Measurements from ENCODE around the gene CAMKMT.

CAMKMT gene

GRCh38 chr2:44638649-44639048 is 276.9 kb downstream of the CAMKMT start:
- Histone ChIP-seq H3K27me3 (ENCODE audit: insufficient read depth, low read length) (no peaks in the 10 kb centered on the region), H3K4me1 (ENCODE audit: insufficient read depth, low read length) (peaks cover 12% of the 10 kb centered on the region; the same call in 1 of the 2 replicates), H3K36me3 (ENCODE audit: insufficient read depth, low read depth, low read length) (no peaks in the 10 kb centered on the region), H3K9me3 (ENCODE audit: insufficient read depth, low read depth, low read length) (no peaks in the 10 kb centered on the region), H3K4me3 (ENCODE audit: low read length) (no peak overlapping the region), H3K9ac (ENCODE audit: low read depth, low read length) (no peak overlapping the region), H3K27ac (ENCODE audit: low read length) (no peak overlapping the region)

- Histone ChIP-seq H3K36me3 (ENCODE audit: insufficient read depth, low read depth, low read length) (no peaks in the 10 kb centered on the region), H3K27me3 (ENCODE audit: insufficient read depth, low read length) (no peaks in the 10 kb centered on the region), H3K27ac (ENCODE audit: low read length) (no peak overlapping the region), H3K9me3 (ENCODE audit: insufficient read depth, low read depth, low read length) (no peaks in the 10 kb centered on the region), H3K9ac (ENCODE audit: low read depth, low read length) (no peak overlapping the region), H3K4me1 (ENCODE audit: insufficient read depth, low read length) (peaks cover 12% of the 10 kb centered on the region; the same call in 1 of the 2 replicates), H3K4me3 (ENCODE audit: low read length) (no peak overlapping the region)
Observed at GRCh38 chr2:44639399-44639798, 277.7 kb downstream of the CAMKMT start.

GRCh38 chr2:44642123-44642857 is 280.5 kb downstream of the CAMKMT start:
- Histone ChIP-seq H3K36me3 (ENCODE audit: insufficient read depth, low read depth, low read length) (no peaks in the 10 kb centered on the region), H3K27ac (ENCODE audit: low read length) (no peak overlapping the region), H3K27me3 (ENCODE audit: insufficient read depth, low read length) (no peaks in the 10 kb centered on the region), H3K4me1 (ENCODE audit: insufficient read depth, low read length) (peaks cover 19% of the 10 kb centered on the region; the same call in 1 of the 2 replicates), H3K9ac (ENCODE audit: low read depth, low read length) (no peak overlapping the region), H3K4me3 (ENCODE audit: low read length) (no peak overlapping the region), H3K9me3 (ENCODE audit: insufficient read depth, low read depth, low read length) (no peaks in the 10 kb centered on the region)

- Histone ChIP-seq H3K36me3 (ENCODE audit: insufficient read depth, low read depth, low read length) (no peaks in the 10 kb centered on the region), H3K4me1 (ENCODE audit: insufficient read depth, low read length) (peaks cover 8% of the 10 kb centered on the region; the same call in 1 of the 2 replicates), H3K27ac (ENCODE audit: low read length) (no peak overlapping the region), H3K9ac (ENCODE audit: low read depth, low read length) (no peak overlapping the region), H3K4me3 (ENCODE audit: low read length) (no peak overlapping the region), H3K9me3 (ENCODE audit: insufficient read depth, low read depth, low read length) (no peaks in the 10 kb centered on the region), H3K27me3 (ENCODE audit: insufficient read depth, low read length) (no peaks in the 10 kb centered on the region)
Observed at GRCh38 chr2:44645937-44646336, 284.2 kb downstream of the CAMKMT start.

- no peak overlapping the region for H3K9ac ChIP-seq (ENCODE audit: low read depth, low read length)
- H3K4me1 ChIP-seq (ENCODE audit: insufficient read depth, low read length) = peaks cover 23% of the 10 kb centered on the region
- no peaks in the 10 kb centered on the region for H3K27me3 ChIP-seq (ENCODE audit: insufficient read depth, low read length)
- H3K9me3 ChIP-seq (ENCODE audit: insufficient read depth, low read depth, low read length) = no peaks in the 10 kb centered on the region
- H3K27ac ChIP-seq (ENCODE audit: low read length) = no peak overlapping the region
- H3K4me3 ChIP-seq (ENCODE audit: low read length) = no peak overlapping the region
- H3K36me3 ChIP-seq (ENCODE audit: insufficient read depth, low read depth, low read length) = no peaks in the 10 kb centered on the region
Observed at GRCh38 chr2:44649381-44649780, 287.6 kb downstream of the CAMKMT start.

- peaks cover 30% of the 10 kb centered on the region for H3K4me1 ChIP-seq (ENCODE audit: insufficient read depth, low read length)
- H3K4me3 ChIP-seq (ENCODE audit: low read length) = no peak overlapping the region
- no peaks in the 10 kb centered on the region for H3K27me3 ChIP-seq (ENCODE audit: insufficient read depth, low read length)
- no peaks in the 10 kb centered on the region for H3K36me3 ChIP-seq (ENCODE audit: insufficient read depth, low read depth, low read length)
- H3K27ac ChIP-seq (ENCODE audit: low read length) = no peak overlapping the region
- no peaks in the 10 kb centered on the region for H3K9me3 ChIP-seq (ENCODE audit: insufficient read depth, low read depth, low read length)
- H3K9ac ChIP-seq (ENCODE audit: low read depth, low read length) = no peak overlapping the region
Observed at GRCh38 chr2:44650796-44651195, 289.0 kb downstream of the CAMKMT start.

GRCh38 chr2:44651974-44652373 is 290.2 kb downstream of the CAMKMT start:
- no peak overlapping the region for H3K27ac ChIP-seq (ENCODE audit: low read length)
- H3K36me3 ChIP-seq (ENCODE audit: insufficient read depth, low read depth, low read length) = no peaks in the 10 kb centered on the region
- no peak overlapping the region for H3K4me3 ChIP-seq (ENCODE audit: low read length)
- H3K27me3 ChIP-seq (ENCODE audit: insufficient read depth, low read length) = no peaks in the 10 kb centered on the region
- H3K9me3 ChIP-seq (ENCODE audit: insufficient read depth, low read depth, low read length) = no peaks in the 10 kb centered on the region
- peaks cover 39% of the 10 kb centered on the region for H3K4me1 ChIP-seq (ENCODE audit: insufficient read depth, low read length)
- no peak overlapping the region for H3K9ac ChIP-seq (ENCODE audit: low read depth, low read length)

- Histone ChIP-seq H3K36me3 (ENCODE audit: insufficient read depth, low read depth, low read length) (no peaks in the 10 kb centered on the region), H3K4me3 (ENCODE audit: low read length) (no peak overlapping the region), H3K27me3 (ENCODE audit: insufficient read depth, low read length) (no peaks in the 10 kb centered on the region), H3K27ac (ENCODE audit: low read length) (peak overlapping the region; percentile 36), H3K9ac (ENCODE audit: low read depth, low read length) (no peak overlapping the region), H3K4me1 (ENCODE audit: insufficient read depth, low read length) (peaks cover 35% of the 10 kb centered on the region), H3K9me3 (ENCODE audit: insufficient read depth, low read depth, low read length) (no peaks in the 10 kb centered on the region)
Observed at GRCh38 chr2:44652701-44653100, 291.0 kb downstream of the CAMKMT start.

- no peak overlapping the region for H3K27ac ChIP-seq (ENCODE audit: low read length)
- H3K27me3 ChIP-seq (ENCODE audit: insufficient read depth, low read length) = no peaks in the 10 kb centered on the region
- H3K9ac ChIP-seq (ENCODE audit: low read depth, low read length) = no peak overlapping the region
- no peak overlapping the region for H3K4me3 ChIP-seq (ENCODE audit: low read length)
- H3K4me1 ChIP-seq (ENCODE audit: insufficient read depth, low read length) = peaks cover 35% of the 10 kb centered on the region
- no peaks in the 10 kb centered on the region for H3K9me3 ChIP-seq (ENCODE audit: insufficient read depth, low read depth, low read length)
- no peaks in the 10 kb centered on the region for H3K36me3 ChIP-seq (ENCODE audit: insufficient read depth, low read depth, low read length)
Observed at GRCh38 chr2:44655401-44655864, 293.7 kb downstream of the CAMKMT start.

- Histone ChIP-seq H3K27ac (ENCODE audit: low read length) (no peak overlapping the region), H3K36me3 (ENCODE audit: insufficient read depth, low read depth, low read length) (no peaks in the 10 kb centered on the region), H3K9me3 (ENCODE audit: insufficient read depth, low read depth, low read length) (no peaks in the 10 kb centered on the region), H3K27me3 (ENCODE audit: insufficient read depth, low read length) (no peaks in the 10 kb centered on the region), H3K9ac (ENCODE audit: low read depth, low read length) (no peak overlapping the region), H3K4me1 (ENCODE audit: insufficient read depth, low read length) (peaks cover 35% of the 10 kb centered on the region), H3K4me3 (ENCODE audit: low read length) (no peak overlapping the region)
Observed at GRCh38 chr2:44656460-44656859, 294.7 kb downstream of the CAMKMT start.

GRCh38 chr2:44663471-44664073 is 301.8 kb downstream of the CAMKMT start:
- H3K36me3 ChIP-seq (ENCODE audit: insufficient read depth, low read depth, low read length) = no peaks in the 10 kb centered on the region
- H3K9me3 ChIP-seq (ENCODE audit: insufficient read depth, low read depth, low read length) = no peaks in the 10 kb centered on the region
- H3K27ac ChIP-seq (ENCODE audit: low read length) = no peak overlapping the region
- no peak overlapping the region for H3K4me3 ChIP-seq (ENCODE audit: low read length)
- no peaks in the 10 kb centered on the region for H3K4me1 ChIP-seq (ENCODE audit: insufficient read depth, low read length)
- no peaks in the 10 kb centered on the region for H3K27me3 ChIP-seq (ENCODE audit: insufficient read depth, low read length)
- no peak overlapping the region for H3K9ac ChIP-seq (ENCODE audit: low read depth, low read length)

- Histone ChIP-seq H3K36me3 (ENCODE audit: insufficient read depth, low read depth, low read length) (no peaks in the 10 kb centered on the region), H3K27me3 (ENCODE audit: insufficient read depth, low read length) (no peaks in the 10 kb centered on the region; the same call in 1 of the 2 replicates), H3K9ac (ENCODE audit: low read depth, low read length) (no peak overlapping the region), H3K4me1 (ENCODE audit: insufficient read depth, low read length) (peaks cover 8% of the 10 kb centered on the region; the same call in 1 of the 2 replicates), H3K9me3 (ENCODE audit: insufficient read depth, low read depth, low read length) (no peaks in the 10 kb centered on the region), H3K4me3 (ENCODE audit: low read length) (no peak overlapping the region), H3K27ac (ENCODE audit: low read length) (no peak overlapping the region)
Observed at GRCh38 chr2:44668336-44668735, 306.6 kb downstream of the CAMKMT start.

Data from iPS-20b (cell line).